HEK293T (cell line): ENCODE results near the gene ZNF76.

ENCODE experiments used
- ARNT ChIP-seq: fragments of 450-650 bp; IDR thresholded peaks from 2 replicates; pipeline ENCODE4 v1.6.1; 2017; ENCODE audit warnings: mild to moderate bottlenecking
- ELF4 ChIP-seq: fragments of 450-650 bp; IDR thresholded peaks from 2 replicates; pipeline ENCODE4 v1.6.1; 2017; ENCODE audit warnings: antibody characterized with exemption
- FOXK2 ChIP-seq: fragments of 450-650 bp; IDR thresholded peaks from 2 replicates; pipeline ENCODE4 v1.6.1; 2016; ENCODE audit warnings: mild to moderate bottlenecking
- SP1 ChIP-seq: fragments of 450-650 bp; IDR thresholded peaks from 2 replicates; pipeline ENCODE4 v1.6.1; 2017
- SUZ12 ChIP-seq: fragments of 450-650 bp; IDR thresholded peaks from 2 replicates; pipeline ENCODE4 v1.6.1; 2016; ENCODE audit warnings: mild to moderate bottlenecking

- TF ChIP-seq FOXK2 (no peak), SUZ12 (no peak), ELF4 (no peak), ARNT (no peak), SP1 (no peak)
These were observed 34.8 kb upstream of the ZNF76 start for GRCh38 chr6:35224720-35225119.
